IMR-90 (cell line): ENCODE data around the gene OR2F1. TPM values are rescaled to one million over a fixed set of nuclear protein-coding genes. Genes with fewer than 3 reads are reported as not detected.

Source experiments
- ATAC-seq: fragments of 200-7000 bp; cut with Tn5 transposase; 2 replicates; pipeline ENCODE4 v1.9.1; 2020; ENCODE audit warnings: low read depth, mild to moderate bottlenecking, moderate library complexity
- BruUV-seq: library from RNA; stranded (reverse); fragments of 400-500 nt; replicated peaks from 2 replicates; lab custom pipeline; 2021; lab: Mats Ljungman, UMichigan
- CTCF ChIA-PET: fragments of 300-600 bp; formaldehyde crosslinking; extraction: SDS; loops from one replicate; lab custom pipeline; 2021; ENCODE audit warnings: antibody characterized with exemption; lab: Yijun Ruan, JAX
- POLR2A ChIA-PET: fragments of 300-600 bp; sonication (Branson Sonifier 250); formaldehyde crosslinking; loops from one replicate; lab custom pipeline; 2022; ENCODE audit warnings: antibody characterized with exemption; ENCODE audit not compliant: unreplicated experiment; lab: Charles Lee
- DNase-seq: peaks from one replicate; pipeline ENCODE4 v3.0.0; 2013
- H2AFZ ChIP-seq: replicated peaks from 2 replicates; pipeline ENCODE3; 2013; ENCODE audit warnings: low read length, mild to moderate bottlenecking; ENCODE audit not compliant: poor library complexity
- H2AK5ac ChIP-seq: 2 replicates; pipeline ENCODE4 v1.6.1; 2013; ENCODE audit warnings: low read depth, low read length, inconsistent platforms
- H2AK9ac ChIP-seq: replicated peaks from 2 replicates; pipeline ENCODE3; 2013; ENCODE audit warnings: mild to moderate bottlenecking, low read depth, low read length, moderate library complexity; ENCODE audit not compliant: poor library complexity
- H2BK120ac ChIP-seq: 2 replicates; pipeline ENCODE4 v1.6.1; 2013; ENCODE audit warnings: low read depth, low read length, inconsistent platforms
- H2BK15ac ChIP-seq: 3 replicates; pipeline ENCODE4 v1.6.1; 2013; ENCODE audit warnings: low read depth, low read length, inconsistent platforms
- H2BK20ac ChIP-seq: 2 replicates; pipeline ENCODE4 v1.6.1; 2013; ENCODE audit warnings: low read depth, mild to moderate bottlenecking, inconsistent platforms, low read length, moderate library complexity
- H2BK5ac ChIP-seq: 2 replicates; pipeline ENCODE4 v1.6.1; 2013; ENCODE audit warnings: mild to moderate bottlenecking, low read depth, low read length, inconsistent platforms; ENCODE audit not compliant: poor library complexity, severe bottlenecking
- H3K14ac ChIP-seq: replicated peaks from 2 replicates; pipeline ENCODE4 v1.6.1; 2013; ENCODE audit warnings: low read depth, low read length, inconsistent platforms
- H3K18ac ChIP-seq: 2 replicates; pipeline ENCODE4 v1.6.1; 2013; ENCODE audit warnings: low read depth, low read length, control low read depth
- H3K23ac ChIP-seq: 2 replicates; pipeline ENCODE4 v1.6.1; 2013; ENCODE audit warnings: low read depth, low read length, inconsistent platforms
- H3K27ac ChIP-seq: 2 replicates; pipeline ENCODE4 v1.5.1; 2013; ENCODE audit warnings: mild to moderate bottlenecking, control low read depth, low read length; ENCODE audit not compliant: insufficient read depth
- H3K27me3 ChIP-seq: 2 replicates; pipeline ENCODE4 v1.6.1; 2013; ENCODE audit warnings: low read length; ENCODE audit not compliant: control insufficient read depth, insufficient read depth
- H3K36me3 ChIP-seq: 2 replicates; pipeline ENCODE4 v1.6.1; 2013; ENCODE audit warnings: low read length, mixed read lengths; ENCODE audit not compliant: control insufficient read depth, insufficient read depth
- H3K4ac ChIP-seq: 2 replicates; pipeline ENCODE4 v1.6.1; 2013; ENCODE audit warnings: low read depth, low read length, inconsistent platforms
- H3K4me1 ChIP-seq: 2 replicates; pipeline ENCODE4 v1.6.1; 2013; ENCODE audit warnings: low read length, mixed read lengths; ENCODE audit not compliant: control insufficient read depth, insufficient read depth
- H3K4me2 ChIP-seq: 2 replicates; pipeline ENCODE4 v1.6.1; 2013; ENCODE audit warnings: low read depth, mild to moderate bottlenecking, control low read depth, low read length, moderate library complexity
- H3K4me3 ChIP-seq: 2 replicates; pipeline ENCODE4 v1.5.1; 2013; ENCODE audit warnings: low read depth, mild to moderate bottlenecking, control low read depth, low read length, moderate library complexity; ENCODE audit not compliant: insufficient read depth
- H3K56ac ChIP-seq: 2 replicates; pipeline ENCODE4 v1.6.1; 2013; ENCODE audit warnings: low read length, inconsistent platforms; ENCODE audit not compliant: insufficient read depth; ENCODE audit errors: extremely low read depth
- H3K79me1 ChIP-seq, 2 experiments: 2 replicates each; pipeline ENCODE4 v1.6.1; 2013; ENCODE audit warnings: low read length in 2 of 2, inconsistent platforms in 1 of 2, low read depth in 1 of 2
- H3K9ac ChIP-seq: 2 replicates; pipeline ENCODE4 v1.6.1; 2013; ENCODE audit warnings: low read depth, low read length, control low read depth
- H3K9me1 ChIP-seq: 2 replicates; pipeline ENCODE4 v1.6.1; 2013; ENCODE audit warnings: low read length, inconsistent platforms; ENCODE audit not compliant: insufficient read depth
- H3K9me3 ChIP-seq: 2 replicates; pipeline ENCODE4 v1.6.1; 2013; ENCODE audit warnings: low read length; ENCODE audit not compliant: control insufficient read depth, insufficient read depth
- H4K20me1 ChIP-seq: 2 replicates; pipeline ENCODE4 v1.6.1; 2013; ENCODE audit warnings: low read length, inconsistent platforms; ENCODE audit not compliant: insufficient read depth
- H4K5ac ChIP-seq: 2 replicates; pipeline ENCODE4 v1.6.1; 2013; ENCODE audit warnings: mild to moderate bottlenecking, low read depth, low read length, control low read depth
- H4K8ac ChIP-seq, 2 experiments: 2 replicates each; pipeline ENCODE4 v1.6.1; 2013; ENCODE audit warnings: low read depth in 2 of 2, low read length in 2 of 2, control low read depth in 1 of 2, inconsistent platforms in 1 of 2
- H4K91ac ChIP-seq: 2 replicates; pipeline ENCODE4 v1.6.1; 2013; ENCODE audit warnings: low read depth, low read length, inconsistent platforms; ENCODE audit not compliant: insufficient read depth
- BHLHE40 ChIP-seq: fragments of 150-350 bp; IDR thresholded peaks from 2 replicates; pipeline ENCODE4 v1.6.1; 2016; ENCODE audit warnings: mild to moderate bottlenecking, low read depth, low read length
- RAD21 ChIP-seq: IDR thresholded peaks from 2 replicates; pipeline ENCODE4 v1.6.1; 2012; ENCODE audit warnings: low read length, improper control_type of control experiment
- RCOR1 ChIP-seq: IDR thresholded peaks from 2 replicates; pipeline ENCODE4 v1.6.1; 2012; ENCODE audit warnings: mild to moderate bottlenecking, low read length, improper control_type of control experiment; ENCODE audit not compliant: insufficient replicate concordance
- SMC3 ChIP-seq: fragments of 150-350 bp; IDR thresholded peaks from 2 replicates; pipeline ENCODE4 v1.6.1; 2016; ENCODE audit warnings: low read depth, mild to moderate bottlenecking, antibody characterized with exemption, low read length, moderate library complexity
- WGBS, 2 experiments: methylation state at CpG; one replicate each; pipeline versions ENCODE4 v1.1.5 to v1.1.7; 2013; ENCODE audit warnings: missing lambda C conversion rate in 2 of 2; ENCODE audit not compliant: insufficient read length in 1 of 2; ENCODE audit errors: extremely low coverage in 2 of 2; 5-methylcytosine and 5-hydroxymethylcytosine counted together
- dilution Hi-C: fragments of 300-500 bp; cut with HindIII; formaldehyde crosslinking; loops from one replicate; pipeline ENCODE4 v1.14.3; 2018; ENCODE audit warnings: low sequenced_read_pairs; ENCODE audit not compliant: unreplicated experiment
- in situ Hi-C: fragments of 300-500 bp; cut with MboI; formaldehyde crosslinking; loops from 3 replicates; pipeline ENCODE4 v1.14.3; 2019; ENCODE audit warnings: low sequenced_read_pairs, inconsistent platforms, mixed read lengths
- intact Hi-C: fragments of 100-400 bp; cut with micrococcal nuclease; formaldehyde crosslinking; loops from 2 replicates; pipeline ENCODE4 v1.10.0; 2022
- polyA plus RNA-seq, 3 experiments: library from polyadenylated mRNA; depleted of rRNA; stranded (reverse); fragments of >200 nt; gene quantifications; 2 replicates each; pipeline ENCODE4 v1.2.3, GENCODE V29; 2012; ENCODE audit warnings: low replicate concordance in 1 of 3
- total RNA-seq: library from RNA; depleted of rRNA; stranded (reverse); fragments of >200 nt; gene quantifications from 2 replicates; pipeline ENCODE4 v1.2.3, GENCODE V29; 2012; rRNA removed
- TF ChIP-seq, protein P1 (sequence below): conservative IDR thresholded peaks from 2 replicates; pipeline ENCODE4 v1.5.1; 2012; ENCODE audit warnings: mild to moderate bottlenecking, low read depth, low read length, improper control_type of control experiment

The OR2F1 gene
- total and polyA plus RNA-seq, 2 of the 4 experiments (the other 2 are of a cell fraction), result not detected

- 22% methylated on average over 1 of the region's 5 CpGs; no CpG with 5 or more reads in 1 of the 2 experiments for WGBS, 2 experiments
- TF ChIP-seq, protein P1, sequence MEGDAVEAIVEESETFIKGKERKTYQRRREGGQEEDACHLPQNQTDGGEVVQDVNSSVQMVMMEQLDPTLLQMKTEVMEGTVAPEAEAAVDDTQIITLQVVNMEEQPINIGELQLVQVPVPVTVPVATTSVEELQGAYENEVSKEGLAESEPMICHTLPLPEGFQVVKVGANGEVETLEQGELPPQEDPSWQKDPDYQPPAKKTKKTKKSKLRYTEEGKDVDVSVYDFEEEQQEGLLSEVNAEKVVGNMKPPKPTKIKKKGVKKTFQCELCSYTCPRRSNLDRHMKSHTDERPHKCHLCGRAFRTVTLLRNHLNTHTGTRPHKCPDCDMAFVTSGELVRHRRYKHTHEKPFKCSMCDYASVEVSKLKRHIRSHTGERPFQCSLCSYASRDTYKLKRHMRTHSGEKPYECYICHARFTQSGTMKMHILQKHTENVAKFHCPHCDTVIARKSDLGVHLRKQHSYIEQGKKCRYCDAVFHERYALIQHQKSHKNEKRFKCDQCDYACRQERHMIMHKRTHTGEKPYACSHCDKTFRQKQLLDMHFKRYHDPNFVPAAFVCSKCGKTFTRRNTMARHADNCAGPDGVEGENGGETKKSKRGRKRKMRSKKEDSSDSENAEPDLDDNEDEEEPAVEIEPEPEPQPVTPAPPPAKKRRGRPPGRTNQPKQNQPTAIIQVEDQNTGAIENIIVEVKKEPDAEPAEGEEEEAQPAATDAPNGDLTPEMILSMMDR, result peak; percentile 68
- TF ChIP-seq BHLHE40 (no peak), RCOR1 (no peak), RAD21 (peak; percentile 73), SMC3 (peak; percentile 69)
- no peak overlapping the region for H4K91ac ChIP-seq
- POLR2A ChIA-PET, result no interaction called here
- intact Hi-C loops, result loop anchor here (1.0 to 10.0 kb wide), 2 partner anchors 110 to 127 kb away; no protein-coding TSS in a partner anchor
- no peaks in the 10 kb centered on the region for H4K20me1 ChIP-seq
- H2BK20ac ChIP-seq, result no peak overlapping the region
- no peak overlapping the region for H2AK9ac ChIP-seq
- CTCF ChIA-PET, result interaction anchor here (0.6 to 1.9 kb wide), 8 partner anchors 12 to 283 kb away, joined by 3 to 15 read pairs (median 3); partner anchors contain the start of gene TCAF1
- H3K4me3 ChIP-seq, result no peak overlapping the region
- no peak overlapping the region for H3K23ac ChIP-seq
- no peak overlapping the region for H2AFZ ChIP-seq
- BruUV-seq, result no TSS peak
- H3K9ac ChIP-seq, result no peak overlapping the region
- H4K8ac ChIP-seq, result no peak overlapping the region
- no peak overlapping the region for H2BK15ac ChIP-seq
- no peak overlapping the region for H3K4me2 ChIP-seq
- H4K5ac ChIP-seq, result no peak overlapping the region
- no peaks in the 10 kb centered on the region for H3K4me1 ChIP-seq
- H3K79me1 ChIP-seq, result no peaks in the 10 kb centered on the region
- H3K27ac ChIP-seq, result no peak overlapping the region
- H3K36me3 ChIP-seq, result no peaks in the 10 kb centered on the region
- H2AK5ac ChIP-seq, result no peak overlapping the region
- no peak overlapping the region for H3K14ac ChIP-seq
- H3K56ac ChIP-seq, result no peak overlapping the region
- in situ Hi-C loops, result no loop called here
- no peaks in the 10 kb centered on the region; the same call in 1 of the 2 replicates for H3K9me3 ChIP-seq
- no peak overlapping the region for H3K18ac ChIP-seq
- H3K27me3 ChIP-seq, result no peaks in the 10 kb centered on the region
- H3K9me1 ChIP-seq, result no peaks in the 10 kb centered on the region
- DNase-seq (peak; percentile 51), ATAC-seq (peak; percentile 90)
- H2BK5ac ChIP-seq, result no peak overlapping the region
- no peak overlapping the region for H2BK120ac ChIP-seq
- H3K4ac ChIP-seq, result no peak overlapping the region
- dilution Hi-C loops, result no loop called here
These were observed 57.0 kb downstream of the OR2F1 start for GRCh38 chr7:144011458-144012230.

Other genes with a start within 250 kb of the OR2F1 start
- under 0.01 and 0.18 TPM in 2 replicates for gene CTAGE6, start 197.1 kb upstream of the OR2F1 start, total RNA-seq
- gene CTAGE6, start 197.1 kb upstream of the OR2F1 start, polyA plus RNA-seq (2012; rRNA removed), result 0.10 TPM in 1 of 2 replicates, not detected in the other
- gene TCAF1, start 52.7 kb upstream of the OR2F1 start, total RNA-seq, result 86.4 and 91.8 TPM in 2 replicates
- gene TCAF1, start 52.7 kb upstream of the OR2F1 start, polyA plus RNA-seq (2012; rRNA removed), result 35.1 and 39.3 TPM in 2 replicates
- not detected in 2 replicates for gene OR2F2, start 19.6 kb upstream of the OR2F1 start, total RNA-seq
- gene OR2F2, start 19.6 kb upstream of the OR2F1 start, polyA plus RNA-seq (2012; rRNA removed), result not detected in 2 replicates
- gene OR6B1, start 45.5 kb downstream of the OR2F1 start, total RNA-seq, result not detected in 2 replicates
- gene OR6B1, start 45.5 kb downstream of the OR2F1 start, polyA plus RNA-seq (2012; rRNA removed), result not detected in 2 replicates
- gene OR2A5, start 94.1 kb downstream of the OR2F1 start, total RNA-seq, result not detected in 2 replicates
- not detected in 2 replicates for gene OR2A5, start 94.1 kb downstream of the OR2F1 start, polyA plus RNA-seq (2012; rRNA removed)
- not detected in 2 replicates for gene OR2A25, start 115.0 kb downstream of the OR2F1 start, total RNA-seq
- not detected in 2 replicates for gene OR2A25, start 115.0 kb downstream of the OR2F1 start, polyA plus RNA-seq (2012; rRNA removed)
- not detected in 2 replicates for gene OR2A12, start 131.4 kb downstream of the OR2F1 start, total RNA-seq
- not detected in 2 replicates for gene OR2A12, start 131.4 kb downstream of the OR2F1 start, polyA plus RNA-seq (2012; rRNA removed)
- not detected in 2 replicates for gene OR2A2, start 154.7 kb downstream of the OR2F1 start, total RNA-seq
- gene OR2A2, start 154.7 kb downstream of the OR2F1 start, polyA plus RNA-seq (2012; rRNA removed), result not detected in 2 replicates
- gene OR2A14, start 168.3 kb downstream of the OR2F1 start, total RNA-seq, result not detected in 2 replicates
- gene OR2A14, start 168.3 kb downstream of the OR2F1 start, polyA plus RNA-seq (2012; rRNA removed), result not detected in 2 replicates
- not detected in 2 replicates for gene CTAGE4, start 228.6 kb downstream of the OR2F1 start, total RNA-seq
- 0.03 TPM in 1 of 2 replicates, not detected in the other for gene CTAGE4, start 228.6 kb downstream of the OR2F1 start, polyA plus RNA-seq (2012; rRNA removed)
- gene ARHGEF35, start 241.0 kb downstream of the OR2F1 start, total RNA-seq, result not detected in 2 replicates
- not detected in 2 replicates for gene ARHGEF35, start 241.0 kb downstream of the OR2F1 start, polyA plus RNA-seq (2012; rRNA removed)